Fibroblast of skin of right biceps (primary cell): ENCODE results near the gene PPIL4.

ENCODE experiments used
- DNase-seq: peaks from one replicate; pipeline ENCODE4 v3.0.0-alpha.2; 2013

Gene PPIL4

GRCh38 chr6:149457316-149457884 is 88.4 kb downstream of the PPIL4 start:
- DNase-seq, result no peak

GRCh38 chr6:149456311-149457021 is 89.4 kb downstream of the PPIL4 start:
- DNase-seq, result no peak

GRCh38 chr6:149455031-149455732 is 90.7 kb downstream of the PPIL4 start:
- DNase-seq, result no peak
